ENCODE data around the gene SLC26A9. TPM values are rescaled to one million over a fixed set of nuclear protein-coding genes. Genes with fewer than 3 reads are reported as not detected.

The SLC26A9 gene
- total and polyA plus RNA-seq, 9 of the 15 experiments (the other 6 are each of a cell fraction or from before 2014, with no cell fraction given): 0.03 TPM; not detected in 8

DNA sequence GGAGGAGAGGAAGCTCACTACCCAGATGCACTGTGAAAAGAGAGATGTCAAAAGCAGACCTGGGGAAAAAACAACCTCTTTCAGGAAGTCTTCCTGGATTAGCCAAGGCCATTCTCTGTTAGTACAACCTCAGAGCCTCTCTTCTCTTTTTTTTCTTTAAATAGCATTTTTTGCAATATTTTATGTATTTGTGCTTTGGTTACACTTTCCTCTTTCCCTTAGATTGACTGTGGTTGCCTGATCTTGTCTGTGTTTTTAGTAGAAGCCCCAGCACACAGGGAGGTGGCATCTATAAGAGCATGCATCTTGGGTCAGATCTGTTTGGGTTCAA is 18.8 kb downstream of the SLC26A9 start:
- Histone ChIP-seq H4K20me1 (replicated peaks; ENCODE audit: control insufficient read depth, insufficient read depth, low read length) (peaks cover 8% of the 10 kb centered on the region; the same call in 1 of the 2 replicates), H2AFZ (ENCODE audit: low read depth, low read length) (no peak overlapping the region), H3K9me1 (ENCODE audit: control insufficient read depth, insufficient read depth, low read length) (no peaks in the 10 kb centered on the region), H3K79me2 (ENCODE audit: control insufficient read depth, insufficient read depth, low read length) (no peaks in the 10 kb centered on the region), H3K4me3 (no peak overlapping the region), H3K27me3 (ENCODE audit: control insufficient read depth in 2 of 2, insufficient read depth in 2 of 2, low read length in 2 of 2) (peaks cover 42 to 96% of the 10 kb centered on the region in 2 experiments), H3K36me3 (ENCODE audit: control insufficient read depth, insufficient read depth, low read length) (no peaks in the 10 kb centered on the region), H3K4me1 (replicated peaks in 1 of 2; ENCODE audit: control insufficient read depth in 2 of 2, insufficient read depth in 2 of 2, low read length in 2 of 2) (no peaks in the 10 kb centered on the region), H3K9me3 (replicated peaks; ENCODE audit: control insufficient read depth, insufficient read depth, low read depth, low read length) (no peaks in the 10 kb centered on the region), H3K4me2 (ENCODE audit: insufficient read depth, low read length) (no peak overlapping the region), H3K27ac (ENCODE audit: extremely low read depth, low read depth, low read length) (no peak overlapping the region), H3K9ac (ENCODE audit: insufficient read depth in 1 of 2, low read depth in 2 of 2, low read length in 2 of 2) (no peak overlapping the region)
- FAIRE-seq (no peak), DNase-seq (ENCODE audit: extremely low read depth in 1 of 4, low spot score in 3 of 4) (no peak), ATAC-seq (no peak)
- ChIA-PET CTCF (ENCODE audit: low intra/inter-chr PET ratio) (no interaction called here), POLR2A (interaction anchor here (0.6 kb wide), 1 partner anchor 19 kb away, joined by 3 read pairs; the partner anchor contains the start of gene SLC26A9)
- peak; percentile 57 for TF ChIP-seq ZFP36 (IDR thresholded peaks at IDR 0.05; ENCODE audit: low read depth, low read length, partially characterized antibody)
- TF ChIP-seq, protein P1, sequence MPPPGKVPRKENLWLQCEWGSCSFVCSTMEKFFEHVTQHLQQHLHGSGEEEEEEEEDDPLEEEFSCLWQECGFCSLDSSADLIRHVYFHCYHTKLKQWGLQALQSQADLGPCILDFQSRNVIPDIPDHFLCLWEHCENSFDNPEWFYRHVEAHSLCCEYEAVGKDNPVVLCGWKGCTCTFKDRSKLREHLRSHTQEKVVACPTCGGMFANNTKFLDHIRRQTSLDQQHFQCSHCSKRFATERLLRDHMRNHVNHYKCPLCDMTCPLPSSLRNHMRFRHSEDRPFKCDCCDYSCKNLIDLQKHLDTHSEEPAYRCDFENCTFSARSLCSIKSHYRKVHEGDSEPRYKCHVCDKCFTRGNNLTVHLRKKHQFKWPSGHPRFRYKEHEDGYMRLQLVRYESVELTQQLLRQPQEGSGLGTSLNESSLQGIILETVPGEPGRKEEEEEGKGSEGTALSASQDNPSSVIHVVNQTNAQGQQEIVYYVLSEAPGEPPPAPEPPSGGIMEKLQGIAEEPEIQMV (tag; conservative IDR thresholded peaks at IDR 0.05; ENCODE audit: low read depth): no peak
- BruUV-seq (replicated peaks): no TSS peak
- in situ Hi-C loops (cut with MboI) (loop anchor here (10.0 kb wide), 1 partner anchor 180 kb away; no protein-coding TSS in a partner anchor), intact Hi-C loops (cut with micrococcal nuclease) (no loop called here)
